Left ventricle myocardium inferior (tissue), 1 donor: ENCODE measurements around the gene PPIP5K2. TPM values are rescaled to one million over a fixed set of nuclear protein-coding genes. Genes with fewer than 3 reads are reported as not detected.
A peak's percentile ranks its signal among the peaks of the same experiment; 100 is the strongest.
"Not testable (repeated sequence)": the region's sequence is repeated elsewhere in the genome, so short reads cannot be mapped to it uniquely, and the experiment has no call there.

Experiments
- DNase-seq: peaks from one replicate; pipeline ENCODE4 v3.0.0-alpha.2; 2020
- H3K27ac ChIP-seq: fragments of 200-600 bp; replicated peaks from 2 replicates; pipeline ENCODE4 v1.8.0; 2021
- H3K27me3 ChIP-seq: fragments of 200-600 bp; 2 replicates; pipeline ENCODE4 v1.8.0; 2021; ENCODE audit warnings: low read depth
- H3K36me3 ChIP-seq: fragments of 200-600 bp; 2 replicates; pipeline ENCODE4 v1.8.0; 2021
- H3K4me1 ChIP-seq: fragments of 200-600 bp; 2 replicates; pipeline ENCODE4 v1.8.0; 2021
- H3K4me3 ChIP-seq: fragments of 200-600 bp; 2 replicates; pipeline ENCODE4 v1.8.0; 2021; ENCODE audit warnings: mild to moderate bottlenecking, moderate library complexity
- H3K9me3 ChIP-seq: fragments of 200-600 bp; replicated peaks from 2 replicates; pipeline ENCODE4 v1.8.0; 2021
- CTCF ChIP-seq: fragments of 200-600 bp; IDR thresholded peaks from 2 replicates; pipeline ENCODE4 v1.8.0; 2021; ENCODE audit warnings: antibody characterized with exemption, mild to moderate bottlenecking, borderline replicate concordance
- intact Hi-C: fragments of 100-400 bp; cut with micrococcal nuclease; formaldehyde crosslinking; loops from one replicate; pipeline ENCODE4 v1.11.0; 2022
- total RNA-seq: library from RNA; stranded (reverse); fragmentation: NEBNext Ultra II Directional; extraction: Animal tissue kit (Norgen Biotek cat#: 25700); gene quantifications from one replicate; pipeline ENCODE4 v1.2.1, GENCODE V29; 2021
- donor health status: DM: no; HTN: yes; CAD: no; lungs with severe emphysema.

The PPIP5K2 gene
- total RNA-seq, 1 donor from 2014 or later, result 28.5 TPM

- Histone ChIP-seq H3K27me3 (no peaks in the 10 kb centered on the region), H3K27ac (no peak overlapping the region), H3K9me3 (no peaks in the 10 kb centered on the region), H3K36me3 (peaks cover 49% of the 10 kb centered on the region), H3K4me1 (peaks cover 18% of the 10 kb centered on the region), H3K4me3 (no peak overlapping the region)
- no peak for TF ChIP-seq CTCF
- intact Hi-C loops, result no loop called here
- no peak for DNase-seq
Measured at GRCh38 chr5:103132684-103133083, 12.6 kb downstream of the PPIP5K2 start.

DNA sequence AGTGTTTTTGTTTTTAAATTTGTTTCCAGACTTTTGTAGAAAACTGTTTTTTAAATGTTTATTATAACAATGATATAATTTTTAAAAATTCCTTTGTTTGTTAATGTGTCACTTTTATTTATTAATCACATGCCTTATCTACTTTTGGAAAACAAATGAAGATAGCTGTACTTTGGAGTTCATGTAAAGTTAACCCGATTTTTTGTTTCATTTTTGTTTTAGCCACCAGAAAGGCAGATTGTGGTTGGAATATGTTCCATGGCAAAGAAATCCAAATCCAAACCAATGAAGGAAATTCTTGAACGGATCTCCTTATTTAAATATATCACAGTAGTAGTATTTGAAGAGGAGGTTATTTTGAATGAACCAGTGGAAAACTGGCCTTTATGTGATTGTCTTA lies 13.1 kb downstream of the PPIP5K2 start:
- no peak overlapping the region for H3K4me3 ChIP-seq
- TF ChIP-seq CTCF, result no peak
- H3K27ac ChIP-seq, result no peak overlapping the region
- peaks cover 54% of the 10 kb centered on the region for H3K36me3 ChIP-seq
- no peak for DNase-seq
- intact Hi-C loops, result no loop called here
- H3K4me1 ChIP-seq, result peaks cover 18% of the 10 kb centered on the region
- H3K9me3 ChIP-seq, result no peaks in the 10 kb centered on the region
- no peaks in the 10 kb centered on the region for H3K27me3 ChIP-seq

DNA sequence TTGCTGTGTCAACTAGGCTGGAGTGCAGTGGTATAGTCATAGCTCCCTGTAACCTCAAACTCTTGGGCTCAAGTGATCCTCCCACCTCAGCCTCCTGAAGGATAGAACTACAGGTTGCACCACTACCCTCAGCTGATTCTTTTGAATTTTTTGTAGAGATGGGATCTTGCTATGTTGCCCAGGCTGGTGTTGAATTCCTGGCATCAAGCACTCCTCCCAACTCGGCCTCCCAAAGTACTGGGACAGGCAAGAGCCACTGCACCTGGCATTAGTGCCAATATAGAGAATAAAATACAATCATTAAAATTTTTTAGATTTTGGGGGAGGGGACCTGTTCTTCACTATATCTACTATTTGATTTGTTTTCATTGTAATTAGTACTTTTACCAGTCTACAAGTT lies 15.4 kb downstream of the PPIP5K2 start:
- Histone ChIP-seq H3K4me1 (no peaks in the 10 kb centered on the region), H3K36me3 (peaks cover 67% of the 10 kb centered on the region), H3K27ac (no peak overlapping the region), H3K4me3 (no peak overlapping the region), H3K27me3 (no peaks in the 10 kb centered on the region), H3K9me3 (no peaks in the 10 kb centered on the region)
- intact Hi-C loops, result no loop called here
- no peak for TF ChIP-seq CTCF
- DNase-seq, result no peak

GRCh38 chr5:103138202-103138690 lies 18.1 kb downstream of the PPIP5K2 start:
- intact Hi-C loops, result no loop called here
- Histone ChIP-seq H3K27me3 (no peaks in the 10 kb centered on the region), H3K36me3 (peaks cover 70% of the 10 kb centered on the region), H3K4me3 (no peak overlapping the region), H3K27ac (no peak overlapping the region), H3K9me3 (no peaks in the 10 kb centered on the region), H3K4me1 (no peaks in the 10 kb centered on the region)
- no peak for DNase-seq
- no peak for TF ChIP-seq CTCF

GRCh38 chr5:103139264-103139865 lies 19.3 kb downstream of the PPIP5K2 start:
- no peak overlapping the region for H3K27ac ChIP-seq
- peak; percentile 65 for DNase-seq
- peak; percentile 93 for TF ChIP-seq CTCF
- H3K36me3 ChIP-seq, result peaks cover 65% of the 10 kb centered on the region
- no peaks in the 10 kb centered on the region for H3K9me3 ChIP-seq
- no peaks in the 10 kb centered on the region for H3K4me1 ChIP-seq
- H3K4me3 ChIP-seq, result no peak overlapping the region
- H3K27me3 ChIP-seq, result no peaks in the 10 kb centered on the region
- intact Hi-C loops, result no loop called here

DNA sequence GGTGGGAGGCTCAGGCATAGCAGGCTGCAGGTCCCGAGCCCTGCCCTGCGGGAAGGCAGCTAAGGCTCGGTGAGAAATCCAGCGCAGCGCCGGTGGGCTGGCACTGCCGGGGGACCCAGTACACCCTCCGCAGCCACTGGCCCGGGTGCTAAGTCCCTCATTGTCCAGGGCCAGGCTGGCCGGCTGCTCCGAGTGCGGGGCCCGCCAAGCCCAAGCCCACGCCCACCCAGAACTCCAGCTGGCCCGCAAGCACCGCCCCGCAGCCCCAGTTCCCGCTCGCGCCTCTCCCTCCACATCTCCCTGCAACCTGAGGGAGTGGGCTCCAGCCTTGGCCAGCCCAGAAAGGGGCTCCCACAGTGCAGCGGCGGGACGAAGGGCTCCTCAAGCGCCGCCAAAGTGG lies 22.0 kb downstream of the PPIP5K2 start:
- not testable (repeated sequence) for H3K27ac ChIP-seq, H3K4me3 ChIP-seq, DNase-seq, H3K27me3 ChIP-seq, H3K9me3 ChIP-seq, H3K4me1 ChIP-seq
- intact Hi-C loops, result loop anchor here (5.0 kb wide), 1 partner anchor 460 kb away; no protein-coding TSS in a partner anchor
- H3K36me3 ChIP-seq, result peaks cover 40% of the 10 kb centered on the region
